Liver (tissue), 9 donors: ENCODE data around the gene AKAP7. TPM values are rescaled to one million over a fixed set of nuclear protein-coding genes. Genes with fewer than 3 reads are reported as not detected.

ENCODE experiments used
- DNase-seq: peaks from one replicate; pipeline ENCODE4 v3.0.0-alpha.2; 2017; ENCODE audit warnings: low spot score
- H3K27ac ChIP-seq, 2 donors: one replicate each; pipeline ENCODE4 v1.7.0; 2013; ENCODE audit warnings: inconsistent platforms in 2 of 2, low read length in 2 of 2, control low read depth in 1 of 2, low read depth in 1 of 2, mild to moderate bottlenecking in 1 of 2
- H3K27me3 ChIP-seq, 4 donors: one replicate each; pipeline versions ENCODE4 v1.6.1 to v1.7.0; 2013; ENCODE audit warnings: low read length in 3 of 4, inconsistent platforms in 1 of 4, mild to moderate bottlenecking in 1 of 4, moderate library complexity in 1 of 4; ENCODE audit not compliant: control insufficient read depth in 4 of 4, insufficient read depth in 4 of 4
- H3K36me3 ChIP-seq, 4 donors: one replicate each; pipeline versions ENCODE4 v1.6.1 to v1.7.0; 2013; ENCODE audit warnings: low read length in 3 of 4, mild to moderate bottlenecking in 3 of 4, low read depth in 1 of 4, moderate library complexity in 1 of 4; ENCODE audit not compliant: control insufficient read depth in 4 of 4, insufficient read depth in 3 of 4
- H3K4me1 ChIP-seq, 4 donors: one replicate each; pipeline versions ENCODE4 v1.6.1 to v1.7.0; 2013; ENCODE audit warnings: low read length in 3 of 4, mild to moderate bottlenecking in 3 of 4, moderate library complexity in 1 of 4; ENCODE audit not compliant: control insufficient read depth in 4 of 4, insufficient read depth in 4 of 4
- H3K4me3 ChIP-seq, 3 donors: one replicate each; pipeline versions ENCODE4 v1.6.1 to v1.7.0; 2013; ENCODE audit warnings: low read length in 3 of 3, control low read depth in 1 of 3, low read depth in 1 of 3, mild to moderate bottlenecking in 1 of 3
- H3K9ac ChIP-seq, 2 donors: one replicate each; pipeline ENCODE4 v1.7.0; 2013; ENCODE audit warnings: low read length in 2 of 2, mild to moderate bottlenecking in 2 of 2, moderate library complexity in 2 of 2, control low read depth in 1 of 2, low read depth in 1 of 2
- H3K9me3 ChIP-seq, 4 donors: one replicate each; pipeline versions ENCODE4 v1.6.1 to v1.7.0; 2013; ENCODE audit warnings: low read length in 3 of 4; ENCODE audit not compliant: control insufficient read depth in 4 of 4
- EGR1 ChIP-seq, 2 donors: IDR thresholded peaks; 2 replicates each; pipeline ENCODE4 v1.6.1; 2016 to 2018; ENCODE audit warnings: antibody characterized with exemption in 2 of 2, low read depth in 2 of 2
- FOXA1 ChIP-seq: IDR thresholded peaks from 2 replicates; pipeline ENCODE4 v1.6.1; 2016; ENCODE audit warnings: antibody characterized with exemption
- FOXA2 ChIP-seq: IDR thresholded peaks from 2 replicates; pipeline ENCODE4 v1.6.1; 2016; ENCODE audit warnings: antibody characterized with exemption
- GABPA ChIP-seq, 2 donors: IDR thresholded peaks in 1 of 2; conservative IDR thresholded peaks in 1 of 2; 2 replicates each; pipeline ENCODE4 v1.6.1; 2016; ENCODE audit warnings: antibody characterized with exemption in 2 of 2, mild to moderate bottlenecking in 1 of 2, moderate library complexity in 1 of 2
- HNF4A ChIP-seq, 2 donors: conservative IDR thresholded peaks; 2 replicates each; pipeline ENCODE4 v1.6.1; 2016; ENCODE audit warnings: antibody characterized with exemption in 2 of 2, mild to moderate bottlenecking in 2 of 2
- JUND ChIP-seq, 2 donors: IDR thresholded peaks; 2 replicates each; pipeline ENCODE4 v1.6.1; 2016; ENCODE audit warnings: antibody characterized with exemption in 2 of 2
- NR2F2 ChIP-seq: IDR thresholded peaks from 2 replicates; pipeline ENCODE4 v1.6.1; 2016; ENCODE audit warnings: antibody characterized with exemption
- RXRA ChIP-seq, 2 donors: IDR thresholded peaks; 2 replicates each; pipeline ENCODE4 v1.6.1; 2017 to 2018; ENCODE audit warnings: antibody characterized with exemption in 2 of 2, mild to moderate bottlenecking in 1 of 2
- SP1 ChIP-seq: IDR thresholded peaks from 2 replicates; pipeline ENCODE4 v1.6.1; 2018; ENCODE audit warnings: antibody characterized with exemption, mild to moderate bottlenecking
- TAF1 ChIP-seq: conservative IDR thresholded peaks from 2 replicates; pipeline ENCODE4 v1.6.1; 2016; ENCODE audit warnings: antibody characterized with exemption, mild to moderate bottlenecking
- WGBS: extraction: QIAGEN DNeasy Blood & Tissue Kit; methylation state at CpG from one replicate; pipeline ENCODE4 v1.1.7; 2013; 5-methylcytosine and 5-hydroxymethylcytosine counted together
- polyA plus RNA-seq, 2 donors: library from polyadenylated mRNA; stranded (reverse) in 1 of 2; unstranded in 1 of 2; fragments of 200-250 nt in 1 of 2; fragments of >200 nt in 1 of 2; fragmentation: Nextera tagmentation in 1 of 2; extraction: Ambion mirVana in 1 of 2; gene quantifications; one replicate each; pipeline versions ENCODE4 v1.2.1 to v1.2.3, GENCODE V29; 2013 to 2015
- total RNA-seq, 2 donors: library from RNA; depleted of rRNA; stranded (reverse); fragments of >200 nt; gene quantifications; one replicate each; pipeline ENCODE4 v1.2.3, GENCODE V29; 2014
- TF ChIP-seq, protein P1 (sequence below): IDR thresholded peaks from 2 replicates; pipeline ENCODE4 v1.6.1; 2016; ENCODE audit warnings: antibody characterized with exemption
- TF ChIP-seq, protein P2 (sequence below): IDR thresholded peaks from 2 replicates; pipeline ENCODE4 v1.6.1; 2016; ENCODE audit warnings: antibody characterized with exemption, mild to moderate bottlenecking
- TF ChIP-seq, protein P3 (sequence below): IDR thresholded peaks from 2 replicates; pipeline ENCODE4 v1.6.1; 2016; ENCODE audit warnings: antibody characterized with exemption
- TF ChIP-seq, protein P4 (sequence below): IDR thresholded peaks from 2 replicates; pipeline ENCODE4 v1.6.1; 2016; ENCODE audit warnings: antibody characterized with exemption
- TF ChIP-seq, protein P5 (sequence below): fragments of 150-350 bp; IDR thresholded peaks from 2 replicates; pipeline ENCODE4 v1.5.1; 2017; ENCODE audit warnings: improper control_type of control experiment, low read depth, low read length; ENCODE audit not compliant: missing input control
- donor health status: healthy.
- donor health status: healthy.
- donor health status: healthy.
- donor health status: healthy.
- donor health status: healthy.

Gene AKAP7
- total and polyA plus RNA-seq, 4 donors: 7.9 to 25.4 (median 17.7) TPM

DNA sequence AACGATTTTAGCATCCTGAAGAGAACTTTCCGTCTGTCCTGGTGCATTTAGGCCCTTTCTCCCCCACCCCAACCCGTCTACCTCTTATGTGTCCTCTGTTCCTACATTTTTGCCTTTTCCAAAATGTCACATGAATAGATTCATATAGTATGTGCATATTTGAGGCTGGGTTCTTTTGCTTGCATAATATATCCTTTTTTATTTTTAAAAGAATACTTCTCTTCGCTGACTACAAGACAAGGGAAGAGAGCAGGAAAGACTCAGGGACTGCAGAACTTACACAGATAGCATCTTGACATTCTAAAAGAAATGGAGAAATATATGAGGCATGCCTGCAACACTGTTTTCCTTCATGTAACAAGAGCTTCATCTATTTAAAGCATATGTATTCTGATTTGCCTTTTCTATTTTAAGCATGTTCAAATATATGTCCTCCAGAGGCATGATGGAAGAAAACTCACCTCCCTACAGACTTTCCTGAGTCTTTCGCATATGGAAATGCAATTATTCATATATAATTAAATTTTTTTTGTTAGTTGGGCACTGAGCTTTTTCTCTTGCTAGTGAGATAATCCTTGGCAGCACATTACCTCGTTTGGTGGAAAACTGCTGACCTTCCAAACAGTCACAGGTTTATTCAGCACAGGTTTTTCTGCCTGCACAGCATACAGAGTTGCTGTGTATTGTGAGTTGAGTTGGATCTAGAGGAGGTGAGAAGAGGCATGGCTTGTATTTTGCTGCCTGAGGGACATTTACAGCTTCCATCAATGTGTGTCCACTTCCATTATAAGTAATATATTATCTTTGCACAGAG lies 170.0 kb downstream of the AKAP7 start (continued):
- TF ChIP-seq, protein P1, sequence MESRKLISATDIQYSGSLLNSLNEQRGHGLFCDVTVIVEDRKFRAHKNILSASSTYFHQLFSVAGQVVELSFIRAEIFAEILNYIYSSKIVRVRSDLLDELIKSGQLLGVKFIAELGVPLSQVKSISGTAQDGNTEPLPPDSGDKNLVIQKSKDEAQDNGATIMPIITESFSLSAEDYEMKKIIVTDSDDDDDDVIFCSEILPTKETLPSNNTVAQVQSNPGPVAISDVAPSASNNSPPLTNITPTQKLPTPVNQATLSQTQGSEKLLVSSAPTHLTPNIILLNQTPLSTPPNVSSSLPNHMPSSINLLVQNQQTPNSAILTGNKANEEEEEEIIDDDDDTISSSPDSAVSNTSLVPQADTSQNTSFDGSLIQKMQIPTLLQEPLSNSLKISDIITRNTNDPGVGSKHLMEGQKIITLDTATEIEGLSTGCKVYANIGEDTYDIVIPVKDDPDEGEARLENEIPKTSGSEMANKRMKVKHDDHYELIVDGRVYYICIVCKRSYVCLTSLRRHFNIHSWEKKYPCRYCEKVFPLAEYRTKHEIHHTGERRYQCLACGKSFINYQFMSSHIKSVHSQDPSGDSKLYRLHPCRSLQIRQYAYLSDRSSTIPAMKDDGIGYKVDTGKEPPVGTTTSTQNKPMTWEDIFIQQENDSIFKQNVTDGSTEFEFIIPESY: no peak

DNA sequence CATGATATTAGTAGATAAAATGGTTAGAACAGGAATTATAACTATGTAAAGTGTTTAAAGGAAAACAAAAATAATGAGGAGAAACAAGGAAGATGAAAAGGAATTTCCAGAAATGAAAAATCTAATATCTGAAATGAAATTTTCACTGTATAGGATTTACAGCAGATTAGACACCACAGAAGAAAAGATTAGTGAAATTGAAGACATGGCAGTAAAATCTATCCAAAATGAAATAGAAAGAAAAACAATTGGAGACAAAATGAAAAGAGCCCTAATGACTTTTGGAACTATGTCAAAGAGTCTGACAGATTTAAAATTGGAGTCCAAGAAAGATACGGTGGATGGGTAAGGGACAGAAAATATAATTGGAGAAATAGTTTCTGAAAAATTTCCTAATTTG lies 174.2 kb downstream of the AKAP7 start:
- WGBS: 94% methylated on average over 1 of the region's 1 CpG
- Histone ChIP-seq H3K4me3 (no peak overlapping the region), H3K4me1 (no peaks in the 10 kb centered on the region), H3K9me3 (peaks cover 0 to 7% (median 0%) of the 10 kb centered on the region in 4 donors), H3K36me3 (no peaks in the 10 kb centered on the region), H3K9ac (no peak overlapping the region), H3K27ac (no peak overlapping the region), H3K27me3 (no peaks in the 10 kb centered on the region)
- TF ChIP-seq EGR1 (IDR thresholded peaks at IDR 0.05; ENCODE audit: low read depth in 2 of 2) (no peak), SP1 (no peak), FOXA1 (no peak), JUND (IDR thresholded peaks at IDR 0.05) (no peak), RXRA (IDR thresholded peaks at IDR 0.05) (no peak), HNF4A (conservative IDR thresholded peaks at IDR 0.05) (no peak), TAF1 (no peak), FOXA2 (no peak), GABPA (IDR thresholded peaks at IDR 0.05 in 1 of 2, conservative IDR thresholded peaks at IDR 0.05 in 1 of 2) (no peak), NR2F2 (no peak)
- TF ChIP-seq, protein P2, sequence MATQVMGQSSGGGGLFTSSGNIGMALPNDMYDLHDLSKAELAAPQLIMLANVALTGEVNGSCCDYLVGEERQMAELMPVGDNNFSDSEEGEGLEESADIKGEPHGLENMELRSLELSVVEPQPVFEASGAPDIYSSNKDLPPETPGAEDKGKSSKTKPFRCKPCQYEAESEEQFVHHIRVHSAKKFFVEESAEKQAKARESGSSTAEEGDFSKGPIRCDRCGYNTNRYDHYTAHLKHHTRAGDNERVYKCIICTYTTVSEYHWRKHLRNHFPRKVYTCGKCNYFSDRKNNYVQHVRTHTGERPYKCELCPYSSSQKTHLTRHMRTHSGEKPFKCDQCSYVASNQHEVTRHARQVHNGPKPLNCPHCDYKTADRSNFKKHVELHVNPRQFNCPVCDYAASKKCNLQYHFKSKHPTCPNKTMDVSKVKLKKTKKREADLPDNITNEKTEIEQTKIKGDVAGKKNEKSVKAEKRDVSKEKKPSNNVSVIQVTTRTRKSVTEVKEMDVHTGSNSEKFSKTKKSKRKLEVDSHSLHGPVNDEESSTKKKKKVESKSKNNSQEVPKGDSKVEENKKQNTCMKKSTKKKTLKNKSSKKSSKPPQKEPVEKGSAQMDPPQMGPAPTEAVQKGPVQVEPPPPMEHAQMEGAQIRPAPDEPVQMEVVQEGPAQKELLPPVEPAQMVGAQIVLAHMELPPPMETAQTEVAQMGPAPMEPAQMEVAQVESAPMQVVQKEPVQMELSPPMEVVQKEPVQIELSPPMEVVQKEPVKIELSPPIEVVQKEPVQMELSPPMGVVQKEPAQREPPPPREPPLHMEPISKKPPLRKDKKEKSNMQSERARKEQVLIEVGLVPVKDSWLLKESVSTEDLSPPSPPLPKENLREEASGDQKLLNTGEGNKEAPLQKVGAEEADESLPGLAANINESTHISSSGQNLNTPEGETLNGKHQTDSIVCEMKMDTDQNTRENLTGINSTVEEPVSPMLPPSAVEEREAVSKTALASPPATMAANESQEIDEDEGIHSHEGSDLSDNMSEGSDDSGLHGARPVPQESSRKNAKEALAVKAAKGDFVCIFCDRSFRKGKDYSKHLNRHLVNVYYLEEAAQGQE: no peak
- TF ChIP-seq, protein P3, sequence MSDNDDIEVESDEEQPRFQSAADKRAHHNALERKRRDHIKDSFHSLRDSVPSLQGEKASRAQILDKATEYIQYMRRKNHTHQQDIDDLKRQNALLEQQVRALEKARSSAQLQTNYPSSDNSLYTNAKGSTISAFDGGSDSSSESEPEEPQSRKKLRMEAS: no peak
- TF ChIP-seq, protein P4, sequence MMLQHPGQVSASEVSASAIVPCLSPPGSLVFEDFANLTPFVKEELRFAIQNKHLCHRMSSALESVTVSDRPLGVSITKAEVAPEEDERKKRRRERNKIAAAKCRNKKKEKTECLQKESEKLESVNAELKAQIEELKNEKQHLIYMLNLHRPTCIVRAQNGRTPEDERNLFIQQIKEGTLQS: no peak
- TF ChIP-seq, protein P1: no peak
- TF ChIP-seq, protein P5, sequence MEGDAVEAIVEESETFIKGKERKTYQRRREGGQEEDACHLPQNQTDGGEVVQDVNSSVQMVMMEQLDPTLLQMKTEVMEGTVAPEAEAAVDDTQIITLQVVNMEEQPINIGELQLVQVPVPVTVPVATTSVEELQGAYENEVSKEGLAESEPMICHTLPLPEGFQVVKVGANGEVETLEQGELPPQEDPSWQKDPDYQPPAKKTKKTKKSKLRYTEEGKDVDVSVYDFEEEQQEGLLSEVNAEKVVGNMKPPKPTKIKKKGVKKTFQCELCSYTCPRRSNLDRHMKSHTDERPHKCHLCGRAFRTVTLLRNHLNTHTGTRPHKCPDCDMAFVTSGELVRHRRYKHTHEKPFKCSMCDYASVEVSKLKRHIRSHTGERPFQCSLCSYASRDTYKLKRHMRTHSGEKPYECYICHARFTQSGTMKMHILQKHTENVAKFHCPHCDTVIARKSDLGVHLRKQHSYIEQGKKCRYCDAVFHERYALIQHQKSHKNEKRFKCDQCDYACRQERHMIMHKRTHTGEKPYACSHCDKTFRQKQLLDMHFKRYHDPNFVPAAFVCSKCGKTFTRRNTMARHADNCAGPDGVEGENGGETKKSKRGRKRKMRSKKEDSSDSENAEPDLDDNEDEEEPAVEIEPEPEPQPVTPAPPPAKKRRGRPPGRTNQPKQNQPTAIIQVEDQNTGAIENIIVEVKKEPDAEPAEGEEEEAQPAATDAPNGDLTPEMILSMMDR: no peak
- DNase-seq: no peak
